Ureter (tissue), 1 donor: ENCODE results near the gene PODN. TPM values are rescaled to one million over a fixed set of nuclear protein-coding genes. Genes with fewer than 3 reads are reported as not detected.

Source experiments
- DNase-seq: peaks from one replicate; pipeline ENCODE4 v3.0.0-alpha.2; 2020; ENCODE audit warnings: low spot score
- total RNA-seq: library from RNA; stranded (reverse); gene quantifications from one replicate; pipeline ENCODE4 v1.2.4, GENCODE V29; 2023
- donor health status: DM: yes; HTN: yes; CAD: no.

PODN gene
- total RNA-seq, 1 donor from 2014 or later, result 20.9 TPM

GRCh38 chr1:53089478-53090226 is 27.6 kb downstream of the PODN start:
- no peak for DNase-seq

GRCh38 chr1:53090227-53091147 is 28.5 kb downstream of the PODN start:
- DNase-seq, result no peak

- DNase-seq, result no peak
These were observed 30.0 kb downstream of the PODN start for GRCh38 chr1:53091841-53092645.

- DNase-seq, result no peak
These were observed 30.8 kb downstream of the PODN start for GRCh38 chr1:53092659-53093450.

- DNase-seq, result no peak
These were observed 31.4 kb downstream of the PODN start for GRCh38 chr1:53093451-53093754.

GRCh38 chr1:53093778-53094532 is 31.9 kb downstream of the PODN start:
- no peak for DNase-seq

- DNase-seq, result no peak
These were observed 32.5 kb downstream of the PODN start for GRCh38 chr1:53094533-53094919.

GRCh38 chr1:53104289-53104913 is 42.4 kb downstream of the PODN start:
- DNase-seq, result no peak

GRCh38 chr1:53107090-53107489 is 45.1 kb downstream of the PODN start:
- DNase-seq, result no peak

GRCh38 chr1:53107570-53108322 is 45.7 kb downstream of the PODN start:
- no peak for DNase-seq

- no peak for DNase-seq
These were observed 46.9 kb downstream of the PODN start for GRCh38 chr1:53108646-53109580.

- peak; percentile 70 for DNase-seq
These were observed 48.5 kb downstream of the PODN start for GRCh38 chr1:53110370-53111072.

GRCh38 chr1:53111073-53111556 is 49.1 kb downstream of the PODN start:
- peak; percentile 65 for DNase-seq

- no peak for DNase-seq
These were observed 49.7 kb downstream of the PODN start for GRCh38 chr1:53111693-53112092.

GRCh38 chr1:53112271-53112774 is 50.3 kb downstream of the PODN start:
- DNase-seq, result no peak

GRCh38 chr1:53112861-53113260 is 50.8 kb downstream of the PODN start:
- no peak for DNase-seq

- DNase-seq, result no peak
These were observed 52.1 kb downstream of the PODN start for GRCh38 chr1:53114090-53114489.
